ENCODE measurements around the gene PGGHG.
"Not testable (repeated sequence)": the region's sequence is repeated elsewhere in the genome, so short reads cannot be mapped to it uniquely, and the experiment has no call there.

PGGHG gene

DNA sequence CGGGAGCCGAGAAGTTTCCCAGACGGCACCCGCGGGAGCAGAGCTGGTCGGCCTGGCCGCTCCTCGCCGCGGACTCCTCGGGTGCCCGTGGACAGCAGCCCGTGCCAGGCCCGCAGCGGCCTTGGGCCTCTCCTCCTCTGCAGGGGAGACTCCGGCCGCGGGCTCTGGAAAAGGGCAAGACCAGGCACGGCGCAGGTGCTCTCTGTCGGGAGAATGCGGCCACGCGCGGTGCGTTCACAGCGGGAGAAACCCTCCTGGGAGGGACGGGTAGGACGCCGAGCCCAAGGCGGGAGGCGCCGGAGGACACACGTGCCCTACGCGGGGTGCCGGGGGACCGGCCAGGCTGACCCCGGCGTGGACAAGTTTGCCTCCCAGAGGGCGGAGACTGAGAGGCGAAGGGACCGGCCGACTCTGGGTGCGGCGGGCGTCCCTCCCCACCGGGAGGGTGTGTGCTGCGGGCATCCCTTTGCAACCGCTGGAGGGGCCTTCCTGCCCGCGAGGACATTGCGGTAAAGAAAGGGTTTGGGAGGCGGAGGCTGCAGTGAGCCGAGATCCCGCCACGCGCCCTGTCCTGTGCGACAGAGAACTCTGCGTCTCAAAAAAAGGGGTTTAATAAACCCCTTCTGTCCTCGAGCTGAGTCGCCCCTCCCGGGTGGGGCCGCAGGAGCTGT is 27.2 kb downstream of the PGGHG start:
- DNase-seq = no peak

DNA sequence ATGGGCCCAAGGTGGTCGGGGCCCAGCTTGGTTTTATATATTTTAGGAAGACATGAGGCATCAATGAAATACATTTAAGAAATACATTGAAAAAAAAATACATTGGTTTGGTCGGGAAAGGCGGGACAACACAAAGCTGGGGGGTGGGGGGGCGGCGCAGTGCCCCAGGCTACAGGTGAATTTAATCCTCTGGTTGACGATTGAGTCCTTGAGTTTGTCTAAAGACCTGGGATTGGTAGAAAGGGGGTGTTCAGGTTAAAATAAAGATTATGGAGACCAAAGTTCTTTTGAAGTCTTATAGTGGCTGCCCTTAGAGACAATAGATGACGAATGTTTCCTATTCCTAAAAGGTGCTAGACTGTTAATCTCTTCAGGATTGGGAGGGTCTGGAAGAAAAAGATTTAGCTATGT is 28.0 kb downstream of the PGGHG start:
- no peak for DNase-seq

DNA sequence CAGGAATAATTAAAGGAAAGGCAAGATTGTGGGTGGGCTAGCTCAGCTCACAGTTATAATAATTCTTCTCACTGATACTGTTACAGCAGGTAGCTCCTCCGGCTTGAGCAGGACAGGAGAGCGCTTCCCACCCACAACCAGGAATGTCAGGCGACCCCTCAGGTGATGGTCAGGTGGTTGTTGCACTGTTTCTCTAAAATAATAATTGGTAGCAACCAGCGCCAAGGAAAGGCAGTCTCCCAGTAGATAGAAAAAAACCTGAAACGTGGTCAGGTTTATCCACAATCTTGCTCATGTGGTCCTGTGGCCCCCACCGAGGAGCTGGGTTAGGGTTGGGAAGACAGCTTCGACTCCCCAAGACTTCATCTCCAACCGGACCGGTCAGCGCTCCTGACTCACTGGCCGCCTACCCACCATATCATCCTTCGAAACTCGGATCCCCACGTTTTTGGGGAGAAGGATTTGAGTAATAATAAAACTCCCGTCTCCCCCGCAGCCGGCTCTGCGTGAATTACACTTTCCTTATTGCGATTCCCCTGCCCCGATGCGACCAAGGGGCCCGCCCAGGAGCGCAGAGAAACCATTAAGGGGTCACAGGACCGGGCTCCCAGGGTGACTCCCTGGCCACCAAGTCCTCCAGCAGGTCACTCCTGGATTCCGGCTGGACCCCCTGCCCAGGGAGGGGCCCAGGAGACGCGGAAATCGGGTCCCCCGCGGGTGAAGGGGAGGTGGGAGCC is 28.9 kb downstream of the PGGHG start:
- not testable (repeated sequence) for DNase-seq

DNA sequence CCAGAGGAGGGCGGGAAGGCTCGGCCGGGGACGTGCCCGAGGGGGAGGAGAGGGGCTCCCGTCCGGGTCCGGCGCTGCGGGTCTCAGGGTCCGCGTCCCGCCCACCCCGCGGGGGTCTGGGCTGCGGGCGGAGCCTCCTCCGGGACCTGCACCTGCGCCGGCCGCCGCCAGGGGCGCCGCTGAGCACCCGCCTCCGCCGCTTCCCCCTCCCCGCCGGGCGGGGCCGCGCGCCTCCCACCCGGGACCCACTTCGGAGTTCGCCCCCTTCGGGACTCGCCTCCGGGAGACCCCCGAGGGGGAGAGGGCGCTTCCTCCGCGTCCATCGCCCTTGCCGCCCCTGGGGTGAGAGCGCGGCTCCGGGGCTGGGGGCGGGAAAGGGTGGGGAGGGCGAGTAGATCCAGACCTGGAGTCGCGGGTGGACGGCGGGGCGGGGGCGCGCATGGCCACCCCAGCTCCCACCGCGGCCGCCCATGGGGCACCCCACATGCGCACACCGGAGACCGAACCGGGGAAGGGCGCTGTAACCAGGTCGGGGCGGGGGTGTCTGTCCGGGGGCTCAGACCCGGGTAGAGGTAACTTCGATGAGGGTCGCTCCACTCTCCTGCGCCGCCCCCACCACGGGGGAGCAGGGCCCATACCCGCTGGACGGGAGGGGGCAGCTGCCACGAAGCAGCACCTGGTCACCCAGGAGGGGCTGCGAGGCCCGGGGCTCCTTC is 29.6 kb downstream of the PGGHG start:
- not testable (repeated sequence) for DNase-seq

DNA sequence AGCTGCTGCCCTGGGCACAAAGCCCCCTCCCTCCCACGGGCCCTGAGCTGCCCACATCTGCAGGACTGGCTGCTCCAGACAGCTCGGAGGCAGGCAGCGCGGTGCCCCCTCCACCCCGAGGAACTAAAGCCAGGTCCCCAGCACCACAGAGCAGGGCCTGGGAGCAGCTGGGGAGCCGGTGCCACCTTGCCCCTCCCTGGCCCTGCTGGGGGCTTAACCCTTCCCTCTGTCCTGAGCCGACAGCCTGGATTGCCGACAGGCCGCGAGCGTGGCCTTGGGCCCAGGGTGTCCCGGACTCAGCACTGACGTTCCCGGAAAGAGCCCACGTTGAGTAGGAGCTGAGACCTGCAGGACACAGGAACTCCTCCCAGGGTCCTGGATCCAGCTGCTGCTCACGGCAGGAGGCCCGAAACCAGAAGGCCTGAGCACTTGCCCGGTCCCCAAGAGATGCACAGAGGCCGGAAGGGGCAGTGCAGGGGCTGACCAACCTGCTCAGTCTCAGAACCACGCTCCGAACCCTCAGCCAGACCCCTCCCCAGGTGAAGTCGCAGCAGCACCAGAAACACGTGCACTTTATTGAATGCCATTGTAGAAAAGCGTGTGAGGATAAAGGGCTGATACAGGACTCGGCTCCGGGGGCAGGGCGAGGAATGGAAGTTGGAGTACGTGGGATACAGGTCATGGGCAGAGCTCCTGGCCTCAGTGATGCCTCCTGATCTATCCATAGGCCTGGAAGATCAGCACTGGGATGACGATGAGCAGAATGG is 30.4 kb downstream of the PGGHG start:
- DNase-seq = not testable (repeated sequence)

DNA sequence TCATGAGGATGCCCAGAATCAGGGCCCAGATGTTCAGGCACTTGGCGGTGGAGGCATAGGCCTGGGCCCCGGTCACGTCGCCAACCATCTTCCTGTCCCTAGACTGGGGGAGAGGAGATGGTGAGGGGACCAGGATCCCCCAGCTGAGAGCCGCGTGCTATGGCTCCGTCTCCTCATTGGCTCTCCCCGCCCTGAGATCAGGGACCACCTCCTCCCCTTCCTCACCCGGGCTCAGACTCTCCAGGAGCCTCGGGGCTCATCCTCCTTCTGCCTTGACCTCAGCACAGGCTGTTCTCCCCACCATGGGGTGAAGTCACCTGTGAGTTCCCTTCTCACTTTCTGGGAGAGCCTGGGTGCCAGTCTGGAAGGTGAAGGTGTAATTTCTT is 31.0 kb downstream of the PGGHG start:
- not testable (repeated sequence) for DNase-seq

DNA sequence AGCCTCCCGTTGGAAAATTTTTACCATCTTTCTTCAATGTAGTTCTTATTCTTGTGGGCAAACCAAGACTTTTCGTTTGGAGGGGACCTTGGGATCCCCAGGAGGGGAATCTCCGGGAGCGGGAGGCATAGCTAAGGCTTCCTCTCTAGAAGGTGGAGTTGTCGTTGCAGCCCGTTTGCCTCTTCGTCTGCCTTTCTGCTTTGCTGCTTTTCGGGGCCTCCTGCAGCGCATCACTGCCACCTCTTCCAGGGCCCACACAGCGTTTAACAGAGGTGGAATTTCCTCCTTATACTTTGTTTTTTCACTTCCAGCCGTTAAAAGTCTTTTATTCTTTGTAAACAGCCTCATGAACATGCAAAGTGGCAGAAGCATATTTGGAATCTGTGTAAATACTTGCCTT is 35.2 kb downstream of the PGGHG start:
- no peak for DNase-seq

DNA sequence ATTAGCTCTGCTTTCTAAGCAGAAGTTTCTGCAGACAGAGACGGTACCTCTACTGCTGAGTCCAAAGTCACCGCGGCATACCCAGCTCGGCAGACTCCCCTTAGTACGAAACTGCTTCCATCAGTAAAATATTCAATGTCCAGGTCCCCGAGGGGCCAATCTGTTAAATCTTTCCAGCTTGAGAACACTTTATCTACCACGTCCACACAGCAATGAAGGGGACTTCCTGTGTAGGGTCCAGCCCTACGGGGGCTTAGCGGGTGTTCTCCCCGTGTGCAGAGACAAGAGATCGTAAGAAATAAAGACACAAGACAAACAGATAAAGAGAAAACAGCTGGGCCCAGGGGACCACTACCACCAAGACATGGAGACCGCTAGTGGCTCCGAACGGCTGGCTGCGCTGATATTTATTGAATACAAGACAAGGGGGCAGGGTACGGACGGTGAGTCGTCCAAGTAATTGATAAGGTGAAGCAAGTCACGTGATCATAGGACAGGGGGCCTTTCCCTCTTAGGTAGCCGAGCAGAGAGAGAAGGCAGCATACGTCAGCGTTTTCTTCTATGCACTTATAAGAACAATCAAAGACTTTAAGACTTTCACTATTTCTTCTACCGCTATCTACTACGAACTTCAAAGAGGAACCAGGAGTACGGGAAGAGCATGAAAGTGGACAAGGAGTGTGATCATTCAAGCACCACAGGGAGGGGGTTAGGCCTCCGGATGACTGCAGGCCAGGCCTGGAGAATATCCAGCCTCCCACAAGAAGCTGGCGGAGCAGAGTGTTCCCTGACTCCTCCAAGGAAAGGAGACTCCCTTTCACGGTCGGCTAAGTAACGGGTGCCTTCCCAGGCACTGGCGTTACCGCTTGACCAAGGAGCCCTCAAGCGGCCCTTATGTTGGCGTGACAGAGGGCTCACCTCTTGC is 35.9 kb downstream of the PGGHG start:
- not testable (repeated sequence) for DNase-seq

DNA sequence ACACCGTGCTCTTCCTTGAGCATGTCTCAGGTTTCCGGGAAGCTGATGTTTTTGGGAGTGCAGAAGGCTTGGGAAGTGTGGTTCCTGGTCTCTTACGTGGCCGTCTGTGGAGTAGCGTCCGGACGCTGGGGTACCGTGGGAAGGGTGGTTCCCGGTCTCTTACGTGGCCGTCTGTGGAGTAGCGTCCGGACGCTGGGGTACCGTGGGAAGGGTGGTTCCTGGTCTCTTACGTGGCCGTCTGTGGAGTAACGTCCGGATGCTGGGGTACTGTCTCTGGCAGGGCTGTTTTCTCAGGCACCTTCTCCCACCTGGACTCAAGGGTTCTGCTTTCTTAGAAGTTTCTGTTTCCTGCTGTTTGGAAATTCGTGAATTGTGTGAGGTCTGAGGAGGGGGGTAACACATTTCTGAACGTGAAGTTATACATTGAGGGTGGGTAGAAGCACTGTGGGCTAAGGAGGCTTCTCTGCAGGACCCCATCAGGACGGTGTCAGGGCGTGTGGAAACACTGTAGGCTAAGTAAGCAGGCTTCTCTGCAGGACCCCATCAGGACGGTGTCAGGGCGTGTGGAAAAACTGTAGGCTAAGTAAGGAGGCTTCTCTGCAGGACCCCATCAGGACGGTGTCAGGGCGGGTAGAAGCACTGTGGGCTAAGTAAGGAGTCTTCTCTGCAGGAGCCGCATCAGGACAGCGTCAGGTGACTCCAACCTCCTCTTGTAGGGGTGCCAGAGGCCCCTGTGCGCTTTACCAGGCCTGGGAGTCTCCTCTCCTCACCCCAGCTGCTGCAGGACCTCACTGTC is 37.1 kb downstream of the PGGHG start:
- no peak for DNase-seq

DNA sequence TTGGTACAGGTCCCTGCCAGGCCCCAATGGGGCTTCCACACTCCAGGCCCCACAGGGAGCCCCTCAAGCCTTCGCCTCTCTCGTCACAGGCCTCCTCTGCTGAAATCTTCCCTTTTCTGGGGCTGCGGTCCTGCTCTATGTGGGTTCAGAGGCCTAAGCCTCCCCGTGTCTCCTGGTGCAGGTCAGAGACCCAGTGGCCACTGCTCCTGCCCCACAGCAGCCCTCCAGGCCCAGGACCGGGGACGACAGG is 37.6 kb downstream of the PGGHG start:
- no peak for DNase-seq

DNA sequence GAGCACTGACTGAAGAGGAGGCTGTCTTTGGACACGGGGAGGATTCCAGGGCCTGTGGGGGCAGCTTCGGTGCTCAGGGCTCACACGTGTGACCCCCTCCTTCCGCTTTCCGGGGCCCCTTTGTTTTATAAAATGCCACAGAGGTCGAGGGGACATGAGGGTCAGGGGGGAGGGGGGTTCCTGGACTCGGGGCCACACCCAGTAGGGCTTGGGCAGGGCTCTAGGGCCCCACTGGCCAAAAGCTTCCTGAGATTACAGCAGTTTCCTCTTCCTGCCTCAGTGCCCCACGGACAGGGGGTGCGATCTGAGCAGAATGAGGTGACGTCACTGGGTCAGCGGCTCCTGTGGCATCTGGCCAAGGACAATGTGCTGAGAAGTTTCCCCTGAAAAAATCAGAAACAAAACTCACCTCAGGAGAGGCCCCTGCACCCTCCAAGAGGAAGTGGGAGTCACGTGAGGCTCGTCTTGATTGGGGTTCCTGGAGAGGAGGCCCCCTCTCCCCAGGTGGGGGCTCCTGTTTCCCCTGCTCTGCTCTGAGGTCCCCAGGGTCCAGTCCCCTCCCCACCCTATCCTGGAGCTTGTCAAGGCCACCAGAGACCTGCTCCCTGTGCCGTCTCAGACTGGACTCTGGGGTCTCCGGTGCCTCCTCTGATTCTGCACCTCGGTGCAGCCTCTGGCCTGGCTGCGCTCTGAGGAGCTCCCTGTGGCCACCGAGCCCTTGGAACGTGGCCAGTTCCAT is 38.1 kb downstream of the PGGHG start:
- no peak for DNase-seq

DNA sequence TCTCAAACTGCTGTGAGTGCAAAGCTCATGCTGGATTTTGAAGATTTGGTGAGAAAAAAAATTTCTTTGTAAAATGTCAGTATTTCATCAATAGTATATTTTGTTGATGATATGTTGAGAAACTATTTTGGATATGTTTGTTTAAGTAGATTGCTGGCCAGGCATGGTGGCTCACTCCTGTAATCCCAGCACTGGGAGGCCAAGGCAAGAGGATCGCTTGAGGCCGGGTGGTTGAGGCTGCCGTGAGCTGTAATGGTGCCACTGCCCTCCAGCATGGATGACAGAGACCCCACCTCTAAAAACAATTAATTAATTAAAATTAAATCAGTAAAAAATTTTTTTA is 38.6 kb downstream of the PGGHG start:
- no peak for DNase-seq

DNA sequence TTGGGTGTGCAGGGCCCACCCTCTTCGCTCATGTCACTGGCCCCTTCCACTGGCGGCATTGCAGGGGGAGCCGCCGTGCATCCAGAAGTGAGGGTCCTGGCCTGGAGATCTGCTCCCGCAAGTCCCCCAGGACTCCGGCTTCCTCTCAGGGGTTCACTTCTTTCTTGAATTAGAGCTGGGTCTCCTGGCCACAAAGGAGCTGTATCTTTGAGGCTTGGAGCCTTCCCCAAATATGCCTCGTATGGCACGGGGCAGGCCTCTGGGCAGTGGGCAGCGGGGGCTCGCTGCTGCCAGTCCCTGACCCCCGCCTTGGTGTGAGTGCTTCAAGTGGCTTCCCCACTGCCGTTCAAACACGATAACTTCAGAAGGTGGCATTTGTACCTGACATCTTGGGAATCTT is 39.1 kb downstream of the PGGHG start:
- no peak for DNase-seq

DNA sequence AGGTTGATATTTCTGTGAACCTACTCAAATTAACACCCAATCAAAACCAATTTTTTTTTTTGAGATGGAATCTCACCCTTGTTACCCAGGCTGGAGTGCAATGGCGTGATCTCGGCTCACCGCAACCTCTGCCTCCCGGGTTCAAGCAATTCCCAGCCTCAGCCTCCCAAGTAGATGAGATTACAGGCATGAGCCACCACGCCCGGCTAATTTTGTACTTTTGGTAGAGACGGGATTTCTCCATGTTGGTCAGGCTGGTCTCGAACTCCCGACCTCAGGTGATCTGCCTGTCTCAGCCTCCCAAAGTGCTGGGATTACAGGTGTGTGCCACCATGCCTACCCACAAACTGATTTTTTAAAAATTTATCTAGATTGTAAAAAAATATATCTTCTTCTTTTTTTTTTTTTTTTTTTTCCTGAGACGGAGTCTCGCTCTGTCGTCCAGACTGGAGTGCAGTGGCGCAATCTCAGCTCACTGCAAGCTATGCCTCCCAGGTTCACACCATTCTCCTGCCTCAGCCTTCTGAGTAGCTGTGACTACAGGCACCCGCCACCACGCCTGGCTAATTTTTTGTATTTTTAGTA is 39.7 kb downstream of the PGGHG start:
- DNase-seq = not testable (repeated sequence)

DNA sequence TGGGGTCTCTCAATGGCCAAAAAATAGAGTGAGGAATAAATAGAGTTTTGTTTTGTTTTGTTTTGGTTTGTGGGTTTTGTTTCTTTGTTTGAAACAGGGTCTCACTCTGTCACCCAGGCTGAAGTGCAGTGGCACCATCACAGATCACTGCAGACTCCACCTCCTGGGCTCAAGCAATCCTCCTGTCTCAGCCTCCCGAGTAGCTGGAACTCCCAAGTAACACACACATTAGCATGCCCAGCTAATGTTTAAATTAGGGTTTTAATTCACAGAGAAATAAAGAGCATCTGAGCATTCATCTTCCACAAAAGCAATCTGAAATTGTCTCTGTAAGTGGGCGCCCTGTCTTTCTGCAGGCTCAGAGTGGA is 40.9 kb downstream of the PGGHG start:
- DNase-seq = no peak

DNA sequence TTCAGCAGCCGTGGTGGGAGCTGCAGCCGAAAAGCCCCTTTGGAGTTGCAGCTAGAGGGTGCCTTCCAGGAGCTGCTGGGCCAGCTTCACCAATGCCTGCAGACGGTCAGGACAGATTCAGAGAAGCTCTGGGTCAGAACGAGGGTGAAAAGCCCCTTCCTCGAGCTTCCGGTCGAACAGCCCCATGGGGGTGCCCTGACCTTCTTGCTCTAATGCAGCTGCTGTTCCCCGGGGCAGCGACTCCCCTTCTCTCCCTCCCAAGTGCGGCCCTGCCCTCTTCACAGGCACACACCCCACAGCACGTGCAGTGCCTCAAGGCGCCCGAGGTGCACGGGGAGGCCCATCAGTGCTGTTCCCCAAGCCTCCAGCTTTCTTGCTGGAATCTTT is 41.4 kb downstream of the PGGHG start:
- no peak for DNase-seq

DNA sequence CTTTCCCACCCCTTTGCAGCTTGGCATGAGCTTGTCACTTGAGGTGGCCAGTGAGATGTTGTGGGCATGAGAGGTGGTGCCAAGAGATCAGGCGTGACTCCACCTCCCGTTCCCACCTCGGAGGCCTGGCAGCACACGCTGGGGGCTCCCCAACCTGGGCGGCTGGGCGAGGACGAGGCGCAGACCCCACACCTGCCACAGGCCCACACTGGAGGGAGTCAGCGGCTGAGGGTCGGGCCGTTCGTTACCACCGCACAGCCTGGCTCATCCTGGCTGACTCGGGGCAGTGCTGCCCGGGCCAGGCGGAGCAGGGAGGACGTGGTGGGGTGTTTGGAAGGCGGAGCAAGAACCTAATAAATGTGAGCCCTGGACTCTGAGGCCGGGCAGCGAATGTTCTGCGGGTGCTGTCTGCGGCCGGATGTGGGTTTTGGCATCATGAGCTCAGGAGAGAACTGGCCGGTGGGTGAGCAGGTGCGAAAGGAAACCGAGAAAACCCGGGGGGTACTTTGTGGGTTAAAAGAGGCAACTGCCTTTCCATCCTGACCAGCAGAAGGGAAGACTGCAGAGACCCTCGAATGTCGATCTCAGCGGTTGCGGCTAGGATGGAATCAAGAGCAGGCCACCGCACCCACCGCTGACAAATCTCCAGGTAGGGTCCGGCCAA is 41.9 kb downstream of the PGGHG start:
- no peak for DNase-seq

DNA sequence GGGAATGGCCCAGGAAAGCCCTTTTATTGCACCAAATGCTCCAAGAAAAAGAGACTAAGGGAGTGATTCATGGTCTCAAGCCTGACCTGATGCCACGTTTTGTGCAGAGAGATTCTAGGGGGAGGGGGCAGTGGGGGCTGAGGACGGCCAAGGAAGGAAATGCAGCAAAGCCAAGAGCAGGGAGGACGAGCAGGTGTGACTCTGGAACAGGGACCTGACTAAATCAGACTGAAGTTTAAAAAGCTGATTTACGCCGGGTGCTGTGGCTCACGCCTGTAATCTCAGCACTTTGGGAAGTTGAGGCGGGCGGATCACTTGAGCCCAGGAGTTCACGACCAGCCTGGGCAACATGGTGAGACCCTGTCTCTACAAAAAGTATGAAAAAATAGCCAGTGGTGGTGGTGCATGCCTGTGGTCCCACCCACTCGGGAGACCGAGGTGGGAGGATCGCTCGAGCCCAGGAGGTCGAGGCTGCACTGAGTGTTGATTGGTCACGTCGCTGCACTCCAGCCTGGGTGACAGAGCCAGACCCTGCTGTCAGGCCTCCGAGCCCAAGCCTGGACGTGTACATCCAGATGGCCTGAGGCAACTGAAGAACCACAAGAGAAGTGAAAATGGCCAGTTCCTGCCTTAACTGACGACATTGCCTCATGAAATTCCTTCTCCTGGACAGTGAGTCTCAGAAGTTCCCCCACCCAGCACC is 42.6 kb downstream of the PGGHG start:
- DNase-seq = no peak

Data from KG1 (cell line).